ENCODE data around the gene RNLS. TPM values are rescaled to one million over a fixed set of nuclear protein-coding genes. Genes with fewer than 3 reads are reported as not detected.

RNLS gene
- total RNA-seq, 2 donors from 2014 or later, result 21.7 to 31.8 TPM

GRCh38 chr10:88342733-88343310 lies 240.3 kb downstream of the RNLS start:
- intact Hi-C loops (cut with DNase I), result no loop called here
- no peak for DNase-seq (ENCODE audit: low spot score)
- TF ChIP-seq POLR2AphosphoS5 (IDR thresholded peaks at IDR 0.05) (no peak), POLR2A (IDR thresholded peaks at IDR 0.05) (no peak), CTCF (IDR thresholded peaks at IDR 0.05) (no peak)
- Histone ChIP-seq H3K4me1 (replicated peaks) (no peaks in the 10 kb centered on the region), H3K9me3 (no peaks in the 10 kb centered on the region), H3K27me3 (replicated peaks; ENCODE audit: insufficient read depth) (no peaks in the 10 kb centered on the region), H3K36me3 (no peaks in the 10 kb centered on the region), H3K27ac (no peak overlapping the region), H3K4me3 (no peak overlapping the region)
- 92% methylated on average over 3 of the region's 3 CpGs for WGBS

DNA sequence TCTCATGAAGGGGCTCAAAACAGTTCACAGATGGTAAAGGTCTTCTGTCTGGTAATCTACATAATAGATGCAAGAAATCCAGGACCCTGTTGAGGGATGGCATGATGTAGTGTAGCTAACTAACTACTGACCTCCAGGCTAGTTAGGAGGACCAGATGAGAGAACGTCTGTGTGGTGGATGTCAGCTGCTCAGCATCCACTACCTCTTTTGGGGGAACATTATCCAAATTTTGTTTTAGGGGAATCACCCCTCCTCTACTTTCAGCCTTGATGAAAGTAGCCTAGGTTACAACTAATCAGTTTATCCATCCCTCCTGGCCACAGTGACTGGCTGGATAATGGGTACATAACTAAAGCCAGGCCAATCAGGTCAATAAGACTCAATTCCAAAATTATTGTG lies 246.0 kb downstream of the RNLS start:
- H3K27ac ChIP-seq, result no peak overlapping the region
- no peaks in the 10 kb centered on the region for H3K4me1 ChIP-seq (replicated peaks)
- no peaks in the 10 kb centered on the region for H3K36me3 ChIP-seq
- intact Hi-C loops (cut with DNase I), result no loop called here
- no peak for TF ChIP-seq CTCF (IDR thresholded peaks at IDR 0.05)
- no peak for TF ChIP-seq POLR2A (IDR thresholded peaks at IDR 0.05)
- no peak for TF ChIP-seq POLR2AphosphoS5 (IDR thresholded peaks at IDR 0.05)
- no peak overlapping the region for H3K4me3 ChIP-seq
- no peaks in the 10 kb centered on the region for H3K27me3 ChIP-seq (replicated peaks; ENCODE audit: insufficient read depth)
- no peak for DNase-seq (ENCODE audit: low spot score)
- no peaks in the 10 kb centered on the region for H3K9me3 ChIP-seq
- 100% methylated on average over 1 of the region's 1 CpG for WGBS

DNA sequence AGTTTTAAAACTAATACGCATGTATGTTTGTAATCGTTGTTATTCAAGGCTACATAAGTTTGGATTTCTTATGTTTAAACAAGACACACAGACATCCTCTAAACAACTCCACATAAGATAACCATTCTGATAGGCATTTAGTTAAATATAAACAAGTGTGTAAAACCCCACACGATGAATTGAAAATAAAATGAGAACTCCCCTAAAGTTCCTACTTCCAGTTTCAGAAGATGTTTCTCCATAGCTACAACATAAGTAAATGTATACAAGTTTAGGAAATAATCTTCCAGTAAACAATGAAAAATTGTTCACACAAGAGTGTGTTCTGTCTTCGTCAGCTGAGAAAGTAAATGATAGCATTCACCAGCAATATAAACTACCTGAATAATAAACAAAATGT lies 246.8 kb downstream of the RNLS start:
- H3K4me3 ChIP-seq, result no peak overlapping the region
- no peak for TF ChIP-seq POLR2A (IDR thresholded peaks at IDR 0.05)
- TF ChIP-seq POLR2AphosphoS5 (IDR thresholded peaks at IDR 0.05), result no peak
- TF ChIP-seq CTCF (IDR thresholded peaks at IDR 0.05), result no peak
- intact Hi-C loops (cut with DNase I), result no loop called here

GRCh38 chr10:88333248-88333630 lies 249.9 kb downstream of the RNLS start:
- TF ChIP-seq POLR2AphosphoS5 (IDR thresholded peaks at IDR 0.05) (no peak), CTCF (IDR thresholded peaks at IDR 0.05) (no peak), POLR2A (IDR thresholded peaks at IDR 0.05) (no peak)
- Histone ChIP-seq H3K4me3 (no peak overlapping the region), H3K36me3 (no peaks in the 10 kb centered on the region), H3K27ac (no peak overlapping the region), H3K27me3 (replicated peaks; ENCODE audit: insufficient read depth) (no peaks in the 10 kb centered on the region), H3K9me3 (no peaks in the 10 kb centered on the region), H3K4me1 (replicated peaks) (no peaks in the 10 kb centered on the region)
- DNase-seq (ENCODE audit: low spot score), result no peak
- intact Hi-C loops (cut with DNase I), result no loop called here
- 83% methylated on average over 3 of the region's 3 CpGs for WGBS

More for the DNA sequence above, 246.8 kb downstream of the RNLS start:
- DNase-seq (ENCODE audit: low spot score), result no peak
- Histone ChIP-seq H3K9me3 (no peaks in the 10 kb centered on the region), H3K4me1 (replicated peaks) (no peaks in the 10 kb centered on the region), H3K27me3 (replicated peaks; ENCODE audit: insufficient read depth) (no peaks in the 10 kb centered on the region), H3K36me3 (no peaks in the 10 kb centered on the region), H3K27ac (no peak overlapping the region)
- 80% methylated on average over 4 of the region's 4 CpGs for WGBS

- TF ChIP-seq POLR2A (IDR thresholded peaks at IDR 0.05) (no peak), CTCF (IDR thresholded peaks at IDR 0.05) (no peak), POLR2AphosphoS5 (IDR thresholded peaks at IDR 0.05) (no peak)
- WGBS, result 67% methylated on average over 3 of the region's 3 CpGs
- no peak for DNase-seq (ENCODE audit: low spot score)
- intact Hi-C loops (cut with DNase I), result no loop called here
- Histone ChIP-seq H3K4me3 (no peak overlapping the region), H3K9me3 (no peaks in the 10 kb centered on the region), H3K27me3 (replicated peaks; ENCODE audit: insufficient read depth) (no peaks in the 10 kb centered on the region), H3K4me1 (replicated peaks) (no peaks in the 10 kb centered on the region), H3K27ac (no peak overlapping the region), H3K36me3 (no peaks in the 10 kb centered on the region)
These were observed 250.4 kb downstream of the RNLS start for GRCh38 chr10:88332503-88333247.
